HG02759 (cell line): ENCODE measurements around the gene DICER1.
"Not testable (repeated sequence)": the region's sequence is repeated elsewhere in the genome, so short reads cannot be mapped to it uniquely, and the experiment has no call there.

ENCODE experiments used
- ATAC-seq: cut with Tn5 transposase; IDR thresholded peaks from one replicate; pipeline ENCODE4 v1.9.1; 2021; ENCODE audit warnings: mild to moderate bottlenecking, moderate library complexity; ENCODE audit not compliant: unreplicated experiment

Gene DICER1, protein sequence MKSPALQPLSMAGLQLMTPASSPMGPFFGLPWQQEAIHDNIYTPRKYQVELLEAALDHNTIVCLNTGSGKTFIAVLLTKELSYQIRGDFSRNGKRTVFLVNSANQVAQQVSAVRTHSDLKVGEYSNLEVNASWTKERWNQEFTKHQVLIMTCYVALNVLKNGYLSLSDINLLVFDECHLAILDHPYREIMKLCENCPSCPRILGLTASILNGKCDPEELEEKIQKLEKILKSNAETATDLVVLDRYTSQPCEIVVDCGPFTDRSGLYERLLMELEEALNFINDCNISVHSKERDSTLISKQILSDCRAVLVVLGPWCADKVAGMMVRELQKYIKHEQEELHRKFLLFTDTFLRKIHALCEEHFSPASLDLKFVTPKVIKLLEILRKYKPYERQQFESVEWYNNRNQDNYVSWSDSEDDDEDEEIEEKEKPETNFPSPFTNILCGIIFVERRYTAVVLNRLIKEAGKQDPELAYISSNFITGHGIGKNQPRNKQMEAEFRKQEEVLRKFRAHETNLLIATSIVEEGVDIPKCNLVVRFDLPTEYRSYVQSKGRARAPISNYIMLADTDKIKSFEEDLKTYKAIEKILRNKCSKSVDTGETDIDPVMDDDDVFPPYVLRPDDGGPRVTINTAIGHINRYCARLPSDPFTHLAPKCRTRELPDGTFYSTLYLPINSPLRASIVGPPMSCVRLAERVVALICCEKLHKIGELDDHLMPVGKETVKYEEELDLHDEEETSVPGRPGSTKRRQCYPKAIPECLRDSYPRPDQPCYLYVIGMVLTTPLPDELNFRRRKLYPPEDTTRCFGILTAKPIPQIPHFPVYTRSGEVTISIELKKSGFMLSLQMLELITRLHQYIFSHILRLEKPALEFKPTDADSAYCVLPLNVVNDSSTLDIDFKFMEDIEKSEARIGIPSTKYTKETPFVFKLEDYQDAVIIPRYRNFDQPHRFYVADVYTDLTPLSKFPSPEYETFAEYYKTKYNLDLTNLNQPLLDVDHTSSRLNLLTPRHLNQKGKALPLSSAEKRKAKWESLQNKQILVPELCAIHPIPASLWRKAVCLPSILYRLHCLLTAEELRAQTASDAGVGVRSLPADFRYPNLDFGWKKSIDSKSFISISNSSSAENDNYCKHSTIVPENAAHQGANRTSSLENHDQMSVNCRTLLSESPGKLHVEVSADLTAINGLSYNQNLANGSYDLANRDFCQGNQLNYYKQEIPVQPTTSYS (N-terminal part only)

DNA sequence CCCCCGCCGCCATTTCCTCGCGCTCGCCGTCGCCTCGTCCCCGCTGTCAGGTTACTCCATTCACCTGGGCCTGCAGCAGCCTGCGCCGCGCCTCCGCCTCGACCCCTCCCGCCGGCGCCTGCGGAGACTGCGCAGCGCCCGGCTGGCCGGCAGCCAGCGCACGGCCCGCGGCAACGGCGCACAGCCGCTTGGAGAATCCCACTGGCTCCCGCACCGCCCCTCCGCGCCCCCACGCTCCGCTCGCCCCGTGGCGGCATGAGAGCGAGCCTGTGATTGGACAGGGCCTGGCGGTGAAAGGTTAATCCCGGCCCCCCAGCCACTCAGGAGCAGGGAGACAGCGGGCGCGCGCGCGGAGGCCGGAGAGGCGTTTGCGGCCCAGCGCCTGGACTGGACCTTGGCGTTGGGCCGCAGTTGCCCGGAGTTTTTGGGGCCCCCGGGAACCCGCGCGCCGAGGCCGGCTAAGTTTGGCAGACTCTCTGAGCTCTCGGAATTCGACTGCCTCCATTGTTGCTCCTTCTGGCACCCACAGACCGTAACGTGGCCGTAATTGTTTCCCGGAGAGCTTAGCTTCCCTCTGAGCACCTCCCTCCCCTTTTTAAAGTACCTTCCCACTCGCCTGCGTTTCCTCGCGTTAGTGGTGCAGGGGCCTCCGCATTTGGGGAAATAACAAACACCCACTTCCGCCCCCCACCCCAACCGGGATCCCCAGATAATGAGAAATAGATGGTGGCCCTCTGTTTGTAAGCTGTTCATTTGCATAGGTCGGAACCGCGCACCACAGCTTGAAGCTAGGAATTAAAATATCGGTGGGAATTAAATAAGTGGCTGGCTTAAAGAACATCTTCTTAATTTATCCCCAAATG lies at the start of gene DICER1:
Gene DICER1 (minus strand): TSS at position 203 of the 863 bp plus-strand sequence. CDS start 24,071 bp downstream, outside the sequence.
- peak; percentile 85 for ATAC-seq

DNA sequence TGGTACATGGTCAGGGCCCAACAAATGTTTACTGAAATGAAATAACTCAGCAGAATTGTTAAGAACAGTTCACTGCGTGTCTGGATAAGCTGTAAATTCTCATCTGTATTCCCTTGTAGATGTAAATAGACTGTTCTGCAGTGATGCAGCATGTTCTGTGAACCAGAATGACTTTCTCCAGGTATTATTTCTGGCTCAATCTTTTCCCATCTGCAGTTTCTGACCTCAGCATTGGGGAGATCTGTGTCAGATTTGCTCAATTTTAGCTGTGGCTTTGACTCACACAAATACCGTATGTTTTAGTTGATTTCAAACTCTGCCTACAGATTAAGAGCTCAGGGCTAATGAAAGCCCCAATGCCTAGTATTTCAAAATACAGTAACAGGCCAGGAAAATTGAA lies 49.2 kb upstream of the DICER1 start:
- no peak for ATAC-seq

DNA sequence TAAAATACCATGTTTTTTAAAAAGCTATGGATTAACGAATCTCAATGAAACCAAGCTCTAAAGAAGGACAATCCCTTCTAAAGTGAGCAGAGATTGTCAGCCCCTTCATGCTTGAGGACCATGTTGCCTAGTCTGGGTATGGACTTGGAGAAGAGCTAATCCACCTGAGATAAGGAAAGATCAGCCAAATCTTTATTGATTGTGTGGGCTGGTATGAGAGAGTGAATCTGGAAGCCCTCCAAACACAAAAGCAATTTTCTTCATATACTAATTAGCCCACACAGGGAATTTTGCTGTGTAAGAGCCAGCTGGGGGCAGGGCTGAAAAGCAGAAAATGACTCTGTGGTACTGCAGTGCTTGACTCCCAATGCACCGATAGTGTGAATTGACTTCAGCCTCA lies 47.4 kb upstream of the DICER1 start:
- no peak for ATAC-seq

DNA sequence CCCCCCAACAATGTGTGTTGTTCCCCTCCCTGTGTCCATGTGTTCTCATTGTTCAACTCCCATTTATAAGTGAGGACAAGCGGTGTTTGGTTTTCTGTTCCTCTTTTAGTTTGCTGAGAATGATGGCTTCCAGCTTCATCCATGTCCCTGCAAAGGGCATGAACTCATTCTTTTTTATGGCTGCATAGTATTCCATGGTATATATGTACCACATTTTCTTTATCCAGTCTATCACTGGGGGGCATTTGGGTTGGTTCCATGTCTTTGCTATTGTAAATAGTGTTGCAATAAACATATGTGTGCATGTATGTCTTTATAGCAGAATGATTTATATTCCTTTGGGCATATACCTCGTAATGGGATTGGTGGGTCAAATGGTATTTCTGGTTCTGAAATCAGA lies 44.4 kb upstream of the DICER1 start:
- ATAC-seq: not testable (repeated sequence)

DNA sequence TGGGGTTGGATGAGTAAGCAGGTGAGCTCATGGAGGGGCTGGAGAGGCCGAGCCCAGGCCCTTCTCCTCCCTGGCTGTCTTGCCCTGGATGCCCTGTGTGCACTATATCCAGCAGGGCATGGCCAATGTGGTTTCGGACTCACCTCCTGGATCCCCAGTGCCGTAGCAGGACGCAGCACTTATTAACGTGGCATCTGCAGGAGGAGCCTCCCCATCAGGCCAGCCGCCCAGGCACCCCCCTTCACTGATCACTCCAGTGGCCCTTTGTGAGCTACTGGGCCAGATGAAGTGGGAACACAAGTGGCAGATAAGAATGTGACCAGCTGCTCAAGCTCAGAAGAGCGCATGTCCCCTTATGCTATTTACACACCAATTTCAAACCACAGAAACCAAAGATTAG lies 43.1 kb upstream of the DICER1 start:
- ATAC-seq: no peak

DNA sequence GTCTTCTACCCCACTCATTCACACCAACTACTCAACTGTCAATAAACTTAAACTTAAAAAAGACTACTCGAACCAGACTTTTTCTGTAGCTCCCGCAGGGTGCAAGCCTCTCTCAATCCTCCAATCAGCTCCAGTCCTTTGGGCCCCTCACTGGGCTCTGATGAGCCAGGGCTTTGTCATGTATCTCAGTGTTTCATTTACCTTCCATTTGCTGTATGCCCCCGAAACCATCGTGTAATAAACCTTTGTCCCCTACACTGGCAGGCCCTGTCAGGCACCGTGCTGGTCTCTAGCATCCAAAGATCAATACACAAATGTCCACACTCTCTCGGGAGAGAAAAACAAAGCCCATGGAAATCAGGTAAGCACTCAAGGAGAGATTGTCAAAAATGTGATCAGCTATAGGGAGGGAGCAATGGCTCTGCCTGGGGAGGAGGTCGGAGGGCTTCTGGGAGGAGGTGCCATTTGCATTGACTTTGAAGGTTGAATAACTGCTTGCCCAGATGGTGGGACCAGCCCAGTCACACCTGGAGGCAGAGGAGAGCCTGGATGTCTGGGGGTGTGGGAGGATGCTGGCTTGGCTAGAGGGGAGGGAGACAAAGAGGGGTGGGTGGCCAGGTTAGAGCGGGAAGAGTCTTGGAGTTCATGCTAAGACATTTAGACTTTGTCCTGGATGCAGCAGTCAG lies 42.1 kb upstream of the DICER1 start:
- no peak for ATAC-seq

DNA sequence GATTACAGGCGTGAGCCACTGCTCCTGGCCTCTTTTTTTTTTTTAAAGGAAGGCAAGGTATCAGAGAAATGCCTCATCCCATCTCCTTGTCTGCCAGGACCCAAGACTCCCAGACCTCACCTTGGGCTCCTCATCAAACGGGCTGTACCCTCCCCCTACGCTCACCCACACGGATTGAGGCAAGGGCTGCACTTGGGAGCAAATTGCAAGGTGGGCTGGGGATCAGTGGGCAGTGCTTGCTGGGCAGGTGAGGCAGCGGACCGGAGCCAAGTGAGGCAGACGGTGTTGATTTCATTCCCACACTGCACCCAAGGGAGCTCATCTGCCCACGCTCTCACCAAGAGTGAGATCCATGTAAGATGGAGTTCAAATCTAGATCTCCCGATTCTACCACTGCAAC lies 41.0 kb upstream of the DICER1 start:
- no peak for ATAC-seq

DNA sequence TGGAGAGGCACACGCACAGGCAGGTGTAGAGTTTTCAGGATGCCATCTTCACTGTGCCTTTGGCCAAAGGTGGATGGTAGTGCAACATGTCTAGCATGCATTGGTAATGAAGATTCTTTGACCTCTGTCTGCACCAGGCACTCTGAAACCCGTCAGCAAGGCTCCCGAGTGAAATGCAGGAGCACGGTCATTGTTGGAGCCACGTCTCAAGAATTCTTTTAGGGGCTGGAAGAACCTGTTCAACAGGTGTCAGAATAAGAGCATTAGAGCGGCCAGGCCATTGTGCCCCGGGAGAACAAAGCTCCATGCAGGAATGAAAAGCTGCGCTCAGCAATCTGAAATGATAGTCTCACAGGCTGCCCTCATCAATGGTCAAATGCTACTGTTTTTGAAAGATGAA lies 40.2 kb upstream of the DICER1 start:
- no peak for ATAC-seq

DNA sequence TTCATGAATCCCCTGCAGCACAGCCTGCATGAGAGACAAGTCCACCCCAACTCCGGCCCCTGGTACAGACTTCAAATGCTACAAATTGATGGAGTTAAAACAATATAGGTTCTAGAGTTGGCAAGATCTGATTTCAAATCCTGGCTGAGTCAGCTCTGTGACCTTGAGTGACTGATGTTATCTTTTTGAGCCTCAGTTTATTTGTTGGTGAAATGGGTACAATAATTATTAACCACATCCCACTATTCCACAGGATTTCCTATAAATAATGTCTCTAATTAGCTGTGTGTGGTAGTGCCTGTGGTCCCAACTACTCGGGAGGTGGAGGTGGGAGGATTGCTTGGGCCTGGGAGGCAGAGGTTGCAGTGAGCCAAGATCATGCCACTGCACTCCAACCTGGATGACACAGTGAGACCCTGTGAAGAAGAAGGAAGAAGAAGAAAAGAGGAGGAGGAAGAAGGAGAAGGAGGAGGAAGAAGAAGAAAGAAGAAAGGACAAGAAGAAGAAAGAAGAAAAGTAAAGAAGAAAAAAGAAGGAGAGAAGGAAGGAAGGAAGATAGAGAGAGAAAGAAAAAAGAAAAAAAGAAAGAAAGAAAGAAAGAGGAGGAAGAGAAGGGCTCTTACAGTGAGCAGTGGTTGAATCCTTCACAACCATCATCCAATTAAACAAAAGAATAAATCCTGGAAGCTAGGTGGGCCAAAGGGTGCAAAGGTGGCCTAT lies 39.7 kb upstream of the DICER1 start:
- ATAC-seq: no peak

DNA sequence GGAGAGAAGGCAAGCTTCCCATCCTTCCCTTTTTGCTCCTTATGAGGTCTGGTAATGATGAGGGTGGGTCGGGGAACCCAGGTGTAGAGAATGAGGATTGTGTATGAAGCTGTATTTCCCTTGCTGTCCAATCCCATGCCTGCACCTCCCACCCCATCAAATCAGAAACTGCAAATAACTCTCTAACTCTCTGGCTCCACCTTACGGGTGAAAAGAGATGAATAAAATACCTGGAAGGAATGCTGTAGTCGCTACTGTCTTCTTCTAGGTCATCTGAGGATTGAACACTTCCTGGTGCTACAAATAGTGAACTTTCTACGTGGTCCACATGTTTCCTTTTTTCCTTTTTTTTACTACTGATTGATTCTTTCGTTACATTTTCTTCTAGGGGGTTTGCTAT lies 38.9 kb upstream of the DICER1 start:
- ATAC-seq: peak; percentile 62

DNA sequence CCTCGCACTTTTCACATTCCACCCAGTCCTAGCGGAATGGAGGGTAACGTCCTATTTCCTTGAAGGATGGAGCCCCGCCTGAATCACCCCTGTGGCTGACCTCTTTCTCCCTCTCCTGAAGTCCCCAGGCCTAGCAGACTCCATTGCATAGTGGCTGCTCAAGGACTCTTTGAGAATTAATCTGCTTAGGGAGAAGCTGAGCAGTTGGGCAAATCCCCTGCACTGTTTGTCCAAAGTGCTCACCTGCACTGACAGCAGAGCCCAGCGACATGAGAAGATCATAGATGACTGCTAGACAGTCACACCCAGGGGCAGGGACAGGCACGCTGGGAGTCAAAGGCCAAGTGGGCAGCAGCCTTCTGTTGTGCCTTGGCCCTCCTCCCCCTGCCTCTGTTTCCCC lies 37.7 kb upstream of the DICER1 start:
- no peak for ATAC-seq

DNA sequence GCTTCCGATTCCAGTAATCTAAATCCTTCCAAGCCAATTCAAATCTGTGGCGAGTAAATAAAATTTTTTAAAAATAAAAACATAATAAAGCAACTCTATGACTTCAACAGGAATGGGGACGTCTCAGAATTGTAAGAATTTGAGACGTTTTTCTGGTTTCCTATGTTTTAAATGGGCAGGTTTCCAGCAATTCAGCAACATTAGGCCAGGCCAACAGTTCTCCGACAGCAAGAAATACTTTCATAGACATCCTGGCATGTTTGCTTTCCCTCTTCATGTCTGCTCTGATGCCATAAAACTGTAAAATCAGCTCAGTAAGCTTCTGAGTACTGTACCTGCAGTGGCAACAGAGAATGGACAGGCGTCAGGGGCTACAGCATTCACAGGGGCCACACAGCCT lies 35.8 kb upstream of the DICER1 start:
- ATAC-seq: no peak

DNA sequence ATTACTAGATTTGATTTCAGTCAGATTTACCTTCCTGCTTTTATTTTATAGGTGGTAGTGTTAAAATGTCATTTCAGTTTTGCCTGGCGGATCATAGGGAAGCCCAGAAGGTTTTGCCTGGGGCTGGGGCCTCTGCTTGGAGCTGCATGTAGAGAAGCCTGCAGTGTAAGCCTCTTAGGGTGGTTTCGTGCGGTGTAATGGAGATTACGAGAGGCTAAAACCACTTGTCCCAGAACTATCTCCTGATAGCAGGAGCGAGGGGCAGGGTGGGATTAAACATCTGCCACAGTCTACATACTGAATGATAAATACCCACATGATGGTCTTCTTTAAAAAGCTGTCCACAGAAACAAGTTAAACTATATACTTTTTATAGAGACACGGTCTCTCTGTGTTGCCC lies 35.0 kb upstream of the DICER1 start:
- no peak for ATAC-seq

DNA sequence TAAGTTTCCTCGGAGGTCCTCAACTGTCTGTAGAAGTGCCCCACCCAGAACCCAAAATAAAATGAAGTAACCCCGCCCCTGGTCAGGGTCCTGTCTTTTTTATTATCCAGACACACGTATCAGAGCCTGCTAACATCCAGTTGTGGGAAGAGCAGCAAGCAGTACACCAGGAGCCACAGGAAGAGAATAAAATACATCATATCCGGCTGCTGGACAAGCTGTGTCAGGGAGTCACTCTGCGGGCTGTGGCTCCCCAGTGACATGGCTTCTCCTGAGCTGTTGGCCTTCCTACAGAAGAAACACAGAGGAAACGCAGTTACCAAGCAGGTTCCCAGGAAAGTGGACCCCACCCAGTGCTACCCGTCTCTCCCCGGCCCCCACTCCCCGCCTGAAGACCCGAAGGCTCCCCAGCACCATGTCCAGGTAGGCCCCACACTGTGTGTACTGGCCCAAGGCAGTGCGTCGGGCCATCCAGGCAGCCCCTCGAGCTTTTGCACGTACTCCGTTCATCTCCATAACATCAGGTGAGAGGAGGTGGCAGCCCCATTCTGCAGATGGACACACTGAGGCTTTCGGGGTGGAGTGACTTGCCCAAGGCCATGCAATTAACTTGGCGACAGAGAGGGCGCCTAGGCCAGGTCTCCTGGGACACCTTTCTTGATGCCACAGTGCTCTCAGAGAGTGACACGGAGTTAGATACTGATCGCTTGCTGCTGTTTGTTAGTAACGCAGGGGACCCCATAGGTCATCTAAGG lies 34.3 kb upstream of the DICER1 start:
- no peak for ATAC-seq

DNA sequence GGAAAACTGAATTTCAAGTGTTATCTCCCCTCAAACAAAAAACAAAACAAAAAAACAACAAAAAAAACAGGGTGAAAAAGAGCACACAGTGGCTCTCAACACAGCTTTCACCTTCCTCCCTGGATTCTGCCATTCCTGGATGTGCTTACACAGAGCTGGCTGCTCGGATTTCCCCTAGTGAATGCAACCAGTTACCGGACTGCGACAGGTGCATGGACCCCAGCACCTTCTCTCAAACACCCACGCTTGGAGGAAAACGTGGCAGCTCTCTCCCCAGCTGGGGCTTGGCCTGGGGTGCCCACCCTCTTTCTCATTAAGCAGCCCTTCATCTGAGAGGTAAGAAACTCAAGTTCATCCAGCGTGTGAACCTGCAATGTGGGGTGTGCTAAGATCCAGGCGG lies 33.5 kb upstream of the DICER1 start:
- no peak for ATAC-seq

DNA sequence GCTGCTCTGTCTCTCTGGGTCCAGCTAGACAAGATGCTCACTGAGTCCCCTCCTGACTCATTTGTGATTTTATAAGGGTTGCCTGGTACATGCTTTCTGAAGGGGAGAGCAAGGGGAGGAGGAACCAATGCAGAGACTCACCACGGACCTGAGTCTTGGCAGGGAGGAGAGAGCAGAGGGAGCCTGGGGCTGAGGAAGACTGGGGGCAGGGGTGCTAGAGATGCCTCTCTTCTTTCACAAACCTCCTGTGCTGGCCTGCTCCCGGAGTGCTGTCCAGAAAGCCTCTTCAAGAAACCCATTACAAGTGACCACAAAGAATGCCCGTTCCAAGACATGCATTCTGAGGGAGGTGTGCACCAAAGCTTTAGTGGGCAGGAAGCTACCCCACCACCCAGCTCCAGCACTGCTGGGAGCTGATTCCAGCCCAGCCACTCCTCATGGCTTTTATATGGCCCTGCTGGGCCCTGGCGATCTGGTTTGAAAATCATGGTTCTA lies 33.1 kb upstream of the DICER1 start:
- ATAC-seq: no peak

DNA sequence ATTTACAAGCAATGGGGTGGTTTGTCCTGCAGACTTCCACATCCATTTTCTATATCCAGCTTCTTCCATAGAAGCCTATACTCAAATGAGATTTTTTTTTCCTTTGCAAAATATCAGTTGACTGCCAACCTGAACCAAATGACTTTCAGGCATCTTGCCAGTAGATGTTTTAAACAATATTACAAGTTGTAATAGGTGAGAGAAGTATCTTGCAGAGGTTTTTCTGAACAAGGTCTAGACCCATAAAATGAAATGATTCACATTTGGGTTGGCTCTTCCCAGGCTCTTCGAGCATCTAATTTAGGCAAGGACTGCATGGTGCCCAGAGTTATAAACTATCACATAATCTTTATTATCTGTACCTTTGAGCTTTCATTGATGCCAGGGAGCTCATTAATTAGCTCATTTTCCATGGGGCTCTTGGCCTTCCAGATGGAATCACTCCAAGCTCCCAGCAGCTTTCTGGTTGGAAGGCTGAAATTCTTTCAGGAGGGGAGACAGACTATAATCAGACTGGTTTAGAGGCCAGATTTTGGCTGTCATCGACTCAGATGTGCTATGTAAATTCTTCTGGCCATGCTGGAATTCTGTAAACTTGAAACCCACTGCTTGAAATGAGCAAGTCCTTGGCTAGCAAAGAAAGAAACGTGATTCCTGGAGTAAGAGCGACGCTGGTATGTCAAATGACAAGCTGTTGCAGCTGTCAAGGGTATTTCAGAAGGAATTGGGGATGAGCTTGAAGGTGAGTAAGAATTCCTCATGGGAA lies 32.2 kb upstream of the DICER1 start:
- ATAC-seq: no peak

DNA sequence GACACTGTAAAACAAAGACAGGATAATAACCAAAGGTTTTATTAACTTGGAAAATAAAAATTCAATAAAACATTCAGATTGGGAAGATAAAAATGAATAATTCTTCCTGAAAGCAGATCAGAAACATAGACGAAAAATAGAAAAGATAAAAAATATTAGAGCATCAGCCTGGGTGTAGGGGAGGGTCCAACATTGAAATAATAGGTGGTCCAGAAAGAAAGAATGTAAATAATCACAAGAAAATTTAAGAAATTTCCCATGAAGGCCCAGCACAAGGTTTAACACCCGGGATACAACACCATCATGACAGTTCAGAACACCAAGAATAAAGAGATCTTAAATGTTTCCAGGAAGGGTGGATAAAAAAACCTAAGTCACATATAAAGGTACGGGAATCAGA lies 31.1 kb upstream of the DICER1 start:
- ATAC-seq: no peak
